ENCODE data around the gene ST3GAL5. TPM values are rescaled to one million over a fixed set of nuclear protein-coding genes. Genes with fewer than 3 reads are reported as not detected.

The ST3GAL5 gene
- total and polyA plus RNA-seq, 4 donors = 83.2 to 120 (median 108) TPM

GRCh38 chr2:85908506-85908905 is 19.7 kb upstream of the ST3GAL5 start:
- no peak for DNase-seq (ENCODE audit: low read depth in 4 of 6, low spot score in 6 of 6)
- no CpG with 5 or more reads among the region's 1 CpG for WGBS (ENCODE audit: insufficient coverage)
- H3K27ac ChIP-seq (ENCODE audit: low read depth, low read length) = no peak overlapping the region
- peaks cover 38% of the 10 kb centered on the region for H3K4me1 ChIP-seq (ENCODE audit: control insufficient read depth, insufficient read depth, low read length)
- no peaks in the 10 kb centered on the region for H3K9me3 ChIP-seq (ENCODE audit: control insufficient read depth, insufficient read depth, low read length)
- H3K27me3 ChIP-seq (ENCODE audit: control insufficient read depth, insufficient read depth, low read length) = no peaks in the 10 kb centered on the region
- H3K36me3 ChIP-seq (ENCODE audit: control insufficient read depth, insufficient read depth, low read length) = no peaks in the 10 kb centered on the region
- no peak overlapping the region for H3K4me3 ChIP-seq (ENCODE audit: low read depth, low read length)

GRCh38 chr2:85907671-85908157 is 18.9 kb upstream of the ST3GAL5 start:
- H3K27me3 ChIP-seq (ENCODE audit: control insufficient read depth, insufficient read depth, low read length) = no peaks in the 10 kb centered on the region
- H3K9me3 ChIP-seq (ENCODE audit: control insufficient read depth, insufficient read depth, low read length) = no peaks in the 10 kb centered on the region
- DNase-seq (ENCODE audit: low read depth in 4 of 6, low spot score in 6 of 6) = no peak
- no peaks in the 10 kb centered on the region for H3K36me3 ChIP-seq (ENCODE audit: control insufficient read depth, insufficient read depth, low read length)
- H3K27ac ChIP-seq (ENCODE audit: low read depth, low read length) = no peak overlapping the region
- H3K4me1 ChIP-seq (ENCODE audit: control insufficient read depth, insufficient read depth, low read length) = peaks cover 46% of the 10 kb centered on the region
- WGBS (ENCODE audit: insufficient coverage) = 85% methylated on average over 5 of the region's 9 CpGs
- H3K4me3 ChIP-seq (ENCODE audit: low read depth, low read length) = no peak overlapping the region

- WGBS (ENCODE audit: insufficient coverage) = no CpG with 5 or more reads among the region's 3 CpGs
- Histone ChIP-seq H3K27me3 (ENCODE audit: control insufficient read depth, insufficient read depth, low read length) (no peaks in the 10 kb centered on the region), H3K36me3 (ENCODE audit: control insufficient read depth, insufficient read depth, low read length) (no peaks in the 10 kb centered on the region), H3K4me3 (ENCODE audit: low read depth, low read length) (no peak overlapping the region), H3K27ac (ENCODE audit: low read depth, low read length) (no peak overlapping the region), H3K4me1 (ENCODE audit: control insufficient read depth, insufficient read depth, low read length) (peaks cover 54% of the 10 kb centered on the region), H3K9me3 (ENCODE audit: control insufficient read depth, insufficient read depth, low read length) (no peaks in the 10 kb centered on the region)
- no peak for DNase-seq (ENCODE audit: low read depth in 4 of 6, low spot score in 6 of 6)
Measured at GRCh38 chr2:85906748-85907147, 18.0 kb upstream of the ST3GAL5 start.

GRCh38 chr2:85905891-85906290 is 17.1 kb upstream of the ST3GAL5 start:
- H3K36me3 ChIP-seq (ENCODE audit: control insufficient read depth, insufficient read depth, low read length) = no peaks in the 10 kb centered on the region
- no peaks in the 10 kb centered on the region for H3K9me3 ChIP-seq (ENCODE audit: control insufficient read depth, insufficient read depth, low read length)
- no peak for DNase-seq (ENCODE audit: low read depth in 4 of 6, low spot score in 6 of 6)
- no peak overlapping the region for H3K4me3 ChIP-seq (ENCODE audit: low read depth, low read length)
- H3K4me1 ChIP-seq (ENCODE audit: control insufficient read depth, insufficient read depth, low read length) = peaks cover 57% of the 10 kb centered on the region
- H3K27ac ChIP-seq (ENCODE audit: low read depth, low read length) = peak overlapping the region; percentile 82
- no peaks in the 10 kb centered on the region for H3K27me3 ChIP-seq (ENCODE audit: control insufficient read depth, insufficient read depth, low read length)
- WGBS (ENCODE audit: insufficient coverage) = no CpG with 5 or more reads among the region's 1 CpG

GRCh38 chr2:85905187-85905666 is 16.4 kb upstream of the ST3GAL5 start:
- Histone ChIP-seq H3K27me3 (ENCODE audit: control insufficient read depth, insufficient read depth, low read length) (no peaks in the 10 kb centered on the region), H3K9me3 (ENCODE audit: control insufficient read depth, insufficient read depth, low read length) (no peaks in the 10 kb centered on the region), H3K4me1 (ENCODE audit: control insufficient read depth, insufficient read depth, low read length) (peaks cover 57% of the 10 kb centered on the region), H3K27ac (ENCODE audit: low read depth, low read length) (peak overlapping the region; percentile 82), H3K36me3 (ENCODE audit: control insufficient read depth, insufficient read depth, low read length) (no peaks in the 10 kb centered on the region), H3K4me3 (ENCODE audit: low read depth, low read length) (no peak overlapping the region)
- 22% methylated on average over 3 of the region's 4 CpGs for WGBS (ENCODE audit: insufficient coverage)
- DNase-seq (ENCODE audit: low read depth in 4 of 6, low spot score in 6 of 6) = peak; percentile 58 to 90 (median 63)

- Histone ChIP-seq H3K36me3 (ENCODE audit: control insufficient read depth, insufficient read depth, low read length) (no peaks in the 10 kb centered on the region), H3K27ac (ENCODE audit: low read depth, low read length) (peak overlapping the region; percentile 82), H3K4me1 (ENCODE audit: control insufficient read depth, insufficient read depth, low read length) (peaks cover 52% of the 10 kb centered on the region), H3K27me3 (ENCODE audit: control insufficient read depth, insufficient read depth, low read length) (no peaks in the 10 kb centered on the region), H3K9me3 (ENCODE audit: control insufficient read depth, insufficient read depth, low read length) (no peaks in the 10 kb centered on the region), H3K4me3 (ENCODE audit: low read depth, low read length) (no peak overlapping the region)
- 94% methylated on average over 7 of the region's 8 CpGs for WGBS (ENCODE audit: insufficient coverage)
- DNase-seq (ENCODE audit: low read depth in 4 of 6, low spot score in 6 of 6) = no peak
Measured at GRCh38 chr2:85903849-85904248, 15.1 kb upstream of the ST3GAL5 start.

GRCh38 chr2:85902496-85902895 is 13.7 kb upstream of the ST3GAL5 start:
- H3K36me3 ChIP-seq (ENCODE audit: control insufficient read depth, insufficient read depth, low read length) = no peaks in the 10 kb centered on the region
- no peak overlapping the region for H3K4me3 ChIP-seq (ENCODE audit: low read depth, low read length)
- H3K27ac ChIP-seq (ENCODE audit: low read depth, low read length) = peak overlapping the region; percentile 80
- no CpG with 5 or more reads among the region's 2 CpGs for WGBS (ENCODE audit: insufficient coverage)
- peaks cover 47% of the 10 kb centered on the region for H3K4me1 ChIP-seq (ENCODE audit: control insufficient read depth, insufficient read depth, low read length)
- DNase-seq (ENCODE audit: low read depth in 4 of 6, low spot score in 6 of 6) = peak in 4 of 6 donors; percentile 39 to 87 (median 73)
- no peaks in the 10 kb centered on the region for H3K9me3 ChIP-seq (ENCODE audit: control insufficient read depth, insufficient read depth, low read length)
- no peaks in the 10 kb centered on the region for H3K27me3 ChIP-seq (ENCODE audit: control insufficient read depth, insufficient read depth, low read length)

- WGBS (ENCODE audit: insufficient coverage) = no CpG with 5 or more reads among the region's 2 CpGs
- no peak overlapping the region for H3K4me3 ChIP-seq (ENCODE audit: low read depth, low read length)
- no peaks in the 10 kb centered on the region for H3K9me3 ChIP-seq (ENCODE audit: control insufficient read depth, insufficient read depth, low read length)
- peaks cover 34% of the 10 kb centered on the region for H3K4me1 ChIP-seq (ENCODE audit: control insufficient read depth, insufficient read depth, low read length)
- H3K36me3 ChIP-seq (ENCODE audit: control insufficient read depth, insufficient read depth, low read length) = no peaks in the 10 kb centered on the region
- peak overlapping the region; percentile 80 for H3K27ac ChIP-seq (ENCODE audit: low read depth, low read length)
- H3K27me3 ChIP-seq (ENCODE audit: control insufficient read depth, insufficient read depth, low read length) = no peaks in the 10 kb centered on the region
- no peak for DNase-seq (ENCODE audit: low read depth in 4 of 6, low spot score in 6 of 6)
Measured at GRCh38 chr2:85901155-85901554, 12.4 kb upstream of the ST3GAL5 start.

- Histone ChIP-seq H3K4me3 (ENCODE audit: low read depth, low read length) (no peak overlapping the region), H3K27ac (ENCODE audit: low read depth, low read length) (no peak overlapping the region), H3K27me3 (ENCODE audit: control insufficient read depth, insufficient read depth, low read length) (no peaks in the 10 kb centered on the region), H3K9me3 (ENCODE audit: control insufficient read depth, insufficient read depth, low read length) (no peaks in the 10 kb centered on the region), H3K36me3 (ENCODE audit: control insufficient read depth, insufficient read depth, low read length) (no peaks in the 10 kb centered on the region), H3K4me1 (ENCODE audit: control insufficient read depth, insufficient read depth, low read length) (peaks cover 28% of the 10 kb centered on the region)
- no peak for DNase-seq (ENCODE audit: low read depth in 4 of 6, low spot score in 6 of 6)
- WGBS (ENCODE audit: insufficient coverage) = no CpG with 5 or more reads among the region's 2 CpGs
Measured at GRCh38 chr2:85900366-85900765, 11.6 kb upstream of the ST3GAL5 start.

- Histone ChIP-seq H3K4me1 (ENCODE audit: control insufficient read depth, insufficient read depth, low read length) (peaks cover 28% of the 10 kb centered on the region), H3K27ac (ENCODE audit: low read depth, low read length) (no peak overlapping the region), H3K36me3 (ENCODE audit: control insufficient read depth, insufficient read depth, low read length) (no peaks in the 10 kb centered on the region), H3K4me3 (ENCODE audit: low read depth, low read length) (no peak overlapping the region), H3K9me3 (ENCODE audit: control insufficient read depth, insufficient read depth, low read length) (no peaks in the 10 kb centered on the region), H3K27me3 (ENCODE audit: control insufficient read depth, insufficient read depth, low read length) (no peaks in the 10 kb centered on the region)
- WGBS (ENCODE audit: insufficient coverage) = no CpG with 5 or more reads among the region's 1 CpG
- no peak for DNase-seq (ENCODE audit: low read depth in 4 of 6, low spot score in 6 of 6)
Measured at GRCh38 chr2:85899849-85900248, 11.1 kb upstream of the ST3GAL5 start.
